ENCODE results near the gene ALKBH7.

DNA sequence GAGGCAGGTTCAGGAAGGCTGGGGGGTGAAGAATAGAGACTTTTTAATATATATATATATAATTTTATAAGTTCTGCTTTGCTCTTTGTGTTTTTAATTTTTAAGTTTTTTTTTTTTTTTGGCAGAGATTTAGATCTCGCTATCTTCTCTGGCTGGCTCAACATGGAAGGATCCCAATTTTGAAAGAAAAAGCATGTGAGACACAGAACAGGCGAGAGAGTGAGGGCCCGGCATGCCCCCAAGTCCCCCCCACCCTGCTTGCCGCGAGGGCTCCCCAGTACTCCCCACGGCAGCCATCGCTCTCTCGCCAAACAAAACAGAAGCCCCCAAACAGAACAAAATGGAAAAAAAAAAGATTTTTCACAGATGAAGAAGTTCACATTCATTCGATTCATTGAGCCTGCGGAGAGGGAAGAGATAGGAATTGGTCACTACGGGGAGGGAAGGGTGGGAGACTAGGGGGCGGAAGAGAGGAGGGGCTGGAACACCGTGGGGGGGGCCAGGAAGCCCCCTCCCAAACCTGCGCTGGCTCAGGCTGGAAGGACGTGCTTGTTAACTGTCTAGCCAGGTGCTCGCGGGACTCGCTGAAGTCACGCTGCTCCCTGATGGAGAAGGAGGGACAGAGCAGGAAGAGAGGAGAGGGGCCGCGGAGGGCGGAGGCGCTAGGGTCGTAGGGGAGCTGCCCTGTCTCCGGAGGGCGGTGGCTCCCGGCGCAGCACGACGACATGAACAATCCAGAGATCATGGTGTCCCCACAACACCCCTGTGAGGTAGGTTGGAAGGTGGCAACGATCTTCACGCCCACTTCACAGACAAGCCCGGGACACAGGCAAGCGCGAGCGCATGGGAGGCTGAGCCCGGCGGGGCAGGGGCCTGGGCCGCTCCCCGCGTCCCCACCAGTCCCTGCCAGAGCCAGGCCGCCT lies 41.4 kb downstream of the ALKBH7 start:
- TF ChIP-seq, protein P1, sequence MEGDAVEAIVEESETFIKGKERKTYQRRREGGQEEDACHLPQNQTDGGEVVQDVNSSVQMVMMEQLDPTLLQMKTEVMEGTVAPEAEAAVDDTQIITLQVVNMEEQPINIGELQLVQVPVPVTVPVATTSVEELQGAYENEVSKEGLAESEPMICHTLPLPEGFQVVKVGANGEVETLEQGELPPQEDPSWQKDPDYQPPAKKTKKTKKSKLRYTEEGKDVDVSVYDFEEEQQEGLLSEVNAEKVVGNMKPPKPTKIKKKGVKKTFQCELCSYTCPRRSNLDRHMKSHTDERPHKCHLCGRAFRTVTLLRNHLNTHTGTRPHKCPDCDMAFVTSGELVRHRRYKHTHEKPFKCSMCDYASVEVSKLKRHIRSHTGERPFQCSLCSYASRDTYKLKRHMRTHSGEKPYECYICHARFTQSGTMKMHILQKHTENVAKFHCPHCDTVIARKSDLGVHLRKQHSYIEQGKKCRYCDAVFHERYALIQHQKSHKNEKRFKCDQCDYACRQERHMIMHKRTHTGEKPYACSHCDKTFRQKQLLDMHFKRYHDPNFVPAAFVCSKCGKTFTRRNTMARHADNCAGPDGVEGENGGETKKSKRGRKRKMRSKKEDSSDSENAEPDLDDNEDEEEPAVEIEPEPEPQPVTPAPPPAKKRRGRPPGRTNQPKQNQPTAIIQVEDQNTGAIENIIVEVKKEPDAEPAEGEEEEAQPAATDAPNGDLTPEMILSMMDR (IDR thresholded peaks at IDR 0.05; ENCODE audit: low read depth, low read length, missing input control): no peak
- TF ChIP-seq SP1 (IDR thresholded peaks at IDR 0.05) (no peak), FOXA1 (IDR thresholded peaks at IDR 0.05) (no peak), EGR1 (IDR thresholded peaks at IDR 0.05; ENCODE audit: low read depth in 2 of 2) (no peak), NR2F2 (IDR thresholded peaks at IDR 0.05) (no peak), JUND (IDR thresholded peaks at IDR 0.05) (no peak), YY1 (IDR thresholded peaks at IDR 0.05) (no peak), GABPA (IDR thresholded peaks at IDR 0.05 in 1 of 2, conservative IDR thresholded peaks at IDR 0.05 in 1 of 2) (no peak), RXRA (IDR thresholded peaks at IDR 0.05) (no peak), HNF4A (conservative IDR thresholded peaks at IDR 0.05) (no peak)
- TF ChIP-seq, protein P2, sequence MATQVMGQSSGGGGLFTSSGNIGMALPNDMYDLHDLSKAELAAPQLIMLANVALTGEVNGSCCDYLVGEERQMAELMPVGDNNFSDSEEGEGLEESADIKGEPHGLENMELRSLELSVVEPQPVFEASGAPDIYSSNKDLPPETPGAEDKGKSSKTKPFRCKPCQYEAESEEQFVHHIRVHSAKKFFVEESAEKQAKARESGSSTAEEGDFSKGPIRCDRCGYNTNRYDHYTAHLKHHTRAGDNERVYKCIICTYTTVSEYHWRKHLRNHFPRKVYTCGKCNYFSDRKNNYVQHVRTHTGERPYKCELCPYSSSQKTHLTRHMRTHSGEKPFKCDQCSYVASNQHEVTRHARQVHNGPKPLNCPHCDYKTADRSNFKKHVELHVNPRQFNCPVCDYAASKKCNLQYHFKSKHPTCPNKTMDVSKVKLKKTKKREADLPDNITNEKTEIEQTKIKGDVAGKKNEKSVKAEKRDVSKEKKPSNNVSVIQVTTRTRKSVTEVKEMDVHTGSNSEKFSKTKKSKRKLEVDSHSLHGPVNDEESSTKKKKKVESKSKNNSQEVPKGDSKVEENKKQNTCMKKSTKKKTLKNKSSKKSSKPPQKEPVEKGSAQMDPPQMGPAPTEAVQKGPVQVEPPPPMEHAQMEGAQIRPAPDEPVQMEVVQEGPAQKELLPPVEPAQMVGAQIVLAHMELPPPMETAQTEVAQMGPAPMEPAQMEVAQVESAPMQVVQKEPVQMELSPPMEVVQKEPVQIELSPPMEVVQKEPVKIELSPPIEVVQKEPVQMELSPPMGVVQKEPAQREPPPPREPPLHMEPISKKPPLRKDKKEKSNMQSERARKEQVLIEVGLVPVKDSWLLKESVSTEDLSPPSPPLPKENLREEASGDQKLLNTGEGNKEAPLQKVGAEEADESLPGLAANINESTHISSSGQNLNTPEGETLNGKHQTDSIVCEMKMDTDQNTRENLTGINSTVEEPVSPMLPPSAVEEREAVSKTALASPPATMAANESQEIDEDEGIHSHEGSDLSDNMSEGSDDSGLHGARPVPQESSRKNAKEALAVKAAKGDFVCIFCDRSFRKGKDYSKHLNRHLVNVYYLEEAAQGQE (IDR thresholded peaks at IDR 0.05): no peak
- TF ChIP-seq, protein P3, sequence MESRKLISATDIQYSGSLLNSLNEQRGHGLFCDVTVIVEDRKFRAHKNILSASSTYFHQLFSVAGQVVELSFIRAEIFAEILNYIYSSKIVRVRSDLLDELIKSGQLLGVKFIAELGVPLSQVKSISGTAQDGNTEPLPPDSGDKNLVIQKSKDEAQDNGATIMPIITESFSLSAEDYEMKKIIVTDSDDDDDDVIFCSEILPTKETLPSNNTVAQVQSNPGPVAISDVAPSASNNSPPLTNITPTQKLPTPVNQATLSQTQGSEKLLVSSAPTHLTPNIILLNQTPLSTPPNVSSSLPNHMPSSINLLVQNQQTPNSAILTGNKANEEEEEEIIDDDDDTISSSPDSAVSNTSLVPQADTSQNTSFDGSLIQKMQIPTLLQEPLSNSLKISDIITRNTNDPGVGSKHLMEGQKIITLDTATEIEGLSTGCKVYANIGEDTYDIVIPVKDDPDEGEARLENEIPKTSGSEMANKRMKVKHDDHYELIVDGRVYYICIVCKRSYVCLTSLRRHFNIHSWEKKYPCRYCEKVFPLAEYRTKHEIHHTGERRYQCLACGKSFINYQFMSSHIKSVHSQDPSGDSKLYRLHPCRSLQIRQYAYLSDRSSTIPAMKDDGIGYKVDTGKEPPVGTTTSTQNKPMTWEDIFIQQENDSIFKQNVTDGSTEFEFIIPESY (IDR thresholded peaks at IDR 0.05): no peak
- TF ChIP-seq, protein P4, sequence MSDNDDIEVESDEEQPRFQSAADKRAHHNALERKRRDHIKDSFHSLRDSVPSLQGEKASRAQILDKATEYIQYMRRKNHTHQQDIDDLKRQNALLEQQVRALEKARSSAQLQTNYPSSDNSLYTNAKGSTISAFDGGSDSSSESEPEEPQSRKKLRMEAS (IDR thresholded peaks at IDR 0.05): no peak
